ENCODE measurements around the gene NR2F1.

DNA sequence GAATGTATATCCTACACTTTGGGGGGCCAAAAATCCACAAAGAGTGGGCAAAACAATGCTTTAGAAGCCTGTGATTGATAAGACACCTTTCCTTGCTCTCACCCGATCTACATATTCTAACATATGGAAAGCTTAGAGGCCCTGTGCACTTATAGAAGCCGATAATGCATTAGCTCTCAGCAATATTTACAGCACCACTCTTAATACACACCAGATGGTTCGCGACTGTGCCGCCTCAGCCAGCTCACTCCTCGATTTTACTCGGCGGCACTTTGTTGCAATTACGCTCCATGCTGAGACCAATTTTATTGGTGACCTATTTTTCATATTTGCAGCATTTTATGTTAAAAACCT lies 18.8 kb downstream of the NR2F1 start:
- TF ChIP-seq, protein P1, sequence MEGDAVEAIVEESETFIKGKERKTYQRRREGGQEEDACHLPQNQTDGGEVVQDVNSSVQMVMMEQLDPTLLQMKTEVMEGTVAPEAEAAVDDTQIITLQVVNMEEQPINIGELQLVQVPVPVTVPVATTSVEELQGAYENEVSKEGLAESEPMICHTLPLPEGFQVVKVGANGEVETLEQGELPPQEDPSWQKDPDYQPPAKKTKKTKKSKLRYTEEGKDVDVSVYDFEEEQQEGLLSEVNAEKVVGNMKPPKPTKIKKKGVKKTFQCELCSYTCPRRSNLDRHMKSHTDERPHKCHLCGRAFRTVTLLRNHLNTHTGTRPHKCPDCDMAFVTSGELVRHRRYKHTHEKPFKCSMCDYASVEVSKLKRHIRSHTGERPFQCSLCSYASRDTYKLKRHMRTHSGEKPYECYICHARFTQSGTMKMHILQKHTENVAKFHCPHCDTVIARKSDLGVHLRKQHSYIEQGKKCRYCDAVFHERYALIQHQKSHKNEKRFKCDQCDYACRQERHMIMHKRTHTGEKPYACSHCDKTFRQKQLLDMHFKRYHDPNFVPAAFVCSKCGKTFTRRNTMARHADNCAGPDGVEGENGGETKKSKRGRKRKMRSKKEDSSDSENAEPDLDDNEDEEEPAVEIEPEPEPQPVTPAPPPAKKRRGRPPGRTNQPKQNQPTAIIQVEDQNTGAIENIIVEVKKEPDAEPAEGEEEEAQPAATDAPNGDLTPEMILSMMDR (conservative IDR thresholded peaks at IDR 0.05) = no peak
- no peak for TF ChIP-seq EZH2 (IDR thresholded peaks at IDR 0.05; ENCODE audit: low read depth)
